IPS DF 6.9 (cell line): ENCODE results near the gene GTF2H3.

Experiments
- DNase-seq: peaks from one replicate; pipeline ENCODE4 v3.0.0-alpha.2; 2013; ENCODE audit warnings: low read depth, low spot score
- H3K27ac ChIP-seq: one replicate; pipeline ENCODE4 v1.5.1; 2013; ENCODE audit warnings: low read length, control low read depth
- H3K27me3 ChIP-seq: 2 replicates; pipeline ENCODE4 v1.6.1; 2013; ENCODE audit warnings: mild to moderate bottlenecking, low read length; ENCODE audit not compliant: control insufficient read depth, insufficient read depth
- H3K36me3 ChIP-seq: 2 replicates; pipeline ENCODE4 v1.6.1; 2013; ENCODE audit warnings: low read length; ENCODE audit not compliant: control insufficient read depth, insufficient read depth
- H3K4me1 ChIP-seq: 2 replicates; pipeline ENCODE4 v1.6.1; 2013; ENCODE audit warnings: low read length; ENCODE audit not compliant: control insufficient read depth, insufficient read depth
- H3K4me3 ChIP-seq: 2 replicates; pipeline ENCODE4 v1.5.1; 2013; ENCODE audit warnings: mild to moderate bottlenecking, low read length
- H3K9me3 ChIP-seq: 2 replicates; pipeline ENCODE4 v1.6.1; 2013; ENCODE audit warnings: low read length, inconsistent platforms; ENCODE audit not compliant: control insufficient read depth, insufficient read depth
- WGBS: extraction: QIAGEN DNeasy Blood & Tissue Kit; methylation state at CpG from one replicate; pipeline ENCODE4 v1.1.7; 2013; ENCODE audit warnings: mixed read lengths, missing lambda C conversion rate; ENCODE audit not compliant: insufficient read length, insufficient coverage; 5-methylcytosine and 5-hydroxymethylcytosine counted together

Gene GTF2H3

GRCh38 chr12:123633379-123634141 lies at the start of gene GTF2H3, which contains the start of gene EIF2B1:
TSS of gene GTF2H3 (plus strand) at chr12:123633829. CDS start at chr12:123633860, 31 bp downstream.
TSS of gene EIF2B1 (minus strand) at chr12:123633686. CDS start at chr12:123633557, 129 bp downstream.
- WGBS = no CpG with 5 or more reads among the region's 52 CpGs
- Histone ChIP-seq H3K4me3 (peak within 1 kb of the TSS; percentile 79), H3K27ac (no peak within 1 kb of the TSS), H3K4me1 (no peaks in the 10 kb centered on the region), H3K36me3 (peaks cover 2% of the 10 kb centered on the region; the same call in 1 of the 2 replicates), H3K27me3 (no peaks in the 10 kb centered on the region), H3K9me3 (no peaks in the 10 kb centered on the region)
- peak; percentile 99 for DNase-seq

GRCh38 chr12:123591702-123592481 lies 41.7 kb upstream of the GTF2H3 start:
- Histone ChIP-seq H3K36me3 (peaks cover 11% of the 10 kb centered on the region; the same call in 1 of the 2 replicates), H3K4me1 (no peaks in the 10 kb centered on the region), H3K4me3 (no peak overlapping the region), H3K27ac (no peak overlapping the region), H3K27me3 (no peaks in the 10 kb centered on the region), H3K9me3 (no peaks in the 10 kb centered on the region)
- WGBS = no CpG with 5 or more reads among the region's 8 CpGs
- no peak for DNase-seq

- H3K4me1 ChIP-seq = no peaks in the 10 kb centered on the region
- no peak overlapping the region for H3K27ac ChIP-seq
- no peaks in the 10 kb centered on the region for H3K27me3 ChIP-seq
- no peaks in the 10 kb centered on the region for H3K9me3 ChIP-seq
- no peak for DNase-seq
- no peak overlapping the region for H3K4me3 ChIP-seq
- H3K36me3 ChIP-seq = peaks cover 3% of the 10 kb centered on the region; the same call in 1 of the 2 replicates
Measured at GRCh38 chr12:123595729-123596128, 37.9 kb upstream of the GTF2H3 start.

- Histone ChIP-seq H3K4me1 (no peaks in the 10 kb centered on the region), H3K9me3 (no peaks in the 10 kb centered on the region), H3K27me3 (no peaks in the 10 kb centered on the region), H3K27ac (no peak overlapping the region), H3K4me3 (no peak overlapping the region), H3K36me3 (peaks cover 1% of the 10 kb centered on the region; the same call in 1 of the 2 replicates)
- WGBS = no CpG with 5 or more reads among the region's 3 CpGs
- no peak for DNase-seq
Measured at GRCh38 chr12:123597100-123597499, 36.5 kb upstream of the GTF2H3 start.

- no peak for DNase-seq
- Histone ChIP-seq H3K27ac (no peak overlapping the region), H3K9me3 (no peaks in the 10 kb centered on the region), H3K4me1 (no peaks in the 10 kb centered on the region), H3K27me3 (no peaks in the 10 kb centered on the region), H3K4me3 (no peak overlapping the region), H3K36me3 (no peaks in the 10 kb centered on the region; the same call in 1 of the 2 replicates)
- WGBS = no CpG with 5 or more reads among the region's 3 CpGs
Measured at GRCh38 chr12:123598522-123598921, 35.1 kb upstream of the GTF2H3 start.

GRCh38 chr12:123599310-123599709 lies 34.3 kb upstream of the GTF2H3 start:
- H3K9me3 ChIP-seq = no peaks in the 10 kb centered on the region
- no peak overlapping the region for H3K27ac ChIP-seq
- no peaks in the 10 kb centered on the region for H3K27me3 ChIP-seq
- no peak overlapping the region for H3K4me3 ChIP-seq
- H3K4me1 ChIP-seq = no peaks in the 10 kb centered on the region
- no peak for DNase-seq
- H3K36me3 ChIP-seq = no peaks in the 10 kb centered on the region; the same call in 1 of the 2 replicates
- 100% methylated on average over 1 of the region's 1 CpG for WGBS

GRCh38 chr12:123599721-123600120 lies 33.9 kb upstream of the GTF2H3 start:
- no peaks in the 10 kb centered on the region for H3K9me3 ChIP-seq
- no peak for DNase-seq
- no peaks in the 10 kb centered on the region for H3K4me1 ChIP-seq
- H3K36me3 ChIP-seq = no peaks in the 10 kb centered on the region; the same call in 1 of the 2 replicates
- no peak overlapping the region for H3K27ac ChIP-seq
- no peaks in the 10 kb centered on the region for H3K27me3 ChIP-seq
- no CpG with 5 or more reads among the region's 7 CpGs for WGBS
- H3K4me3 ChIP-seq = no peak overlapping the region

- no peak for DNase-seq
- no CpG with 5 or more reads among the region's 81 CpGs for WGBS
- H3K36me3 ChIP-seq = peaks cover 5% of the 10 kb centered on the region; the same call in 1 of the 2 replicates
- H3K4me3 ChIP-seq = peak within 1 kb of the TSS; percentile 99
- H3K27ac ChIP-seq = no peak within 1 kb of the TSS
- H3K9me3 ChIP-seq = no peaks in the 10 kb centered on the region
- H3K4me1 ChIP-seq = no peaks in the 10 kb centered on the region
- no peaks in the 10 kb centered on the region for H3K27me3 ChIP-seq
Measured at GRCh38 chr12:123601602-123602489, 31.8 kb upstream of the GTF2H3 start, which contains the start of gene DDX55. TSS of gene DDX55 (plus strand) at chr12:123602099. CDS start at chr12:123602149, 50 bp downstream.

- Histone ChIP-seq H3K9me3 (no peaks in the 10 kb centered on the region), H3K4me1 (no peaks in the 10 kb centered on the region), H3K36me3 (peaks cover 12% of the 10 kb centered on the region; the same call in 1 of the 2 replicates), H3K27ac (no peak overlapping the region), H3K4me3 (peak overlapping the region; percentile 99), H3K27me3 (no peaks in the 10 kb centered on the region)
- no CpG with 5 or more reads among the region's 7 CpGs for WGBS
- DNase-seq = no peak
Measured at GRCh38 chr12:123602651-123603195, 30.9 kb upstream of the GTF2H3 start.
